Stimulated activated memory B cell treated with anti-CD40 and anti-IgM and Interleukin-4, amounts not matched to agents 10 μg/mL and 1 μg/mL and 100 μg/mL, for 72 hours (primary cell): ENCODE data around the gene STIM1.

Experiments used
- ATAC-seq: fragments of 150-1000 bp; cut with Tn5 transposase; 2 replicates; pipeline ENCODE4 v1.10.0; 2021
- H3K27ac Mint-ChIP-seq: one replicate; pipeline ENCODE4 v1.8.0; 2022; ENCODE audit warnings: mild to moderate bottlenecking, mixed read lengths
- H3K27me3 Mint-ChIP-seq: one replicate; pipeline ENCODE4 v1.8.0; 2022; ENCODE audit warnings: mixed read lengths
- H3K36me3 Mint-ChIP-seq: one replicate; pipeline ENCODE4 v1.8.0; 2022; ENCODE audit warnings: mixed read lengths
- H3K4me1 Mint-ChIP-seq: one replicate; pipeline ENCODE4 v1.8.0; 2022; ENCODE audit warnings: mixed read lengths
- H3K4me3 Mint-ChIP-seq: one replicate; pipeline ENCODE4 v1.8.0; 2022; ENCODE audit warnings: mild to moderate bottlenecking, moderate library complexity, mixed read lengths
- H3K9me3 Mint-ChIP-seq: one replicate; pipeline ENCODE4 v1.8.0; 2022; ENCODE audit warnings: mixed read lengths

The STIM1 gene

DNA sequence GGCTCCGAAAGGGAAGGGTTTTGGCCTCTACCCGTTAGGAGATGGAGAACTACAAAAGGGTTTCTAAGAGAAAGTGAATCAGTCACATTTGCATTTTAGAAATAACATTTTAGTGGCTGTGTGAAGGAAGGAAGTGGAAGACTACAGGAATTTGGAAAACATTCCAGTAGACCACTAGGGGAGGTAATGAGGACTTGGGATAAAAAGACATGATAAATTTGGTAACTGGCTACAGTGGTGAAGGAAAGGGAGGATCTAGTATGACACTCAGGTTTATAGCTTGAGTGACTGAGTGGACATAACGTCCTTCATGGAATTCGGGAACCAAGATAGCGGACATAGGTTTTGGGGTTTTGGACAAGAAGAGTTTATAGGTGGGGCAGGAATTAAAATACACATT is 232.1 kb downstream of the STIM1 start:
- no peak overlapping the region for H3K4me3 Mint-ChIP-seq
- ATAC-seq = no peak

DNA sequence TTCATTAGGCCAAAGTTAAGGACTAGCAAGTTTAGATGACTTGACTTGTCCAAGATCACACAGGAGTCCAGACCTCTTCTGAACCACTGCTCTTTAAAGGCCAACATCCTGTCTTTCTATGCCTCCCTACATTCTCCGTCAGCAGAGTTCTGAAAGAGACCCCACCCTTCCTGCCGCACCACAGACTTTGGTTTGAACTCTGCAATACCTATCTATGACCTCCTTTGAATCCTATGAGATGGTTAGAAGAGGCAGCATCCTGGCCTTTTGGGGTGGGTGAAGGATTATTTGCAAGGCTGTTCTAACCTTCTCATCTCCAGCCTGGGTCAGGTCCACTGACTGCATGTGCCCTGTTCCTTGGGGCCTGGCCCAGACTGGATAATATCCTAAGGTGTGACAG is 234.8 kb downstream of the STIM1 start:
- ATAC-seq = no peak
- no peak overlapping the region for H3K27ac Mint-ChIP-seq
- no peaks in the 10 kb centered on the region for H3K27me3 Mint-ChIP-seq
- H3K9me3 Mint-ChIP-seq = no peaks in the 10 kb centered on the region
- H3K4me1 Mint-ChIP-seq = peaks cover 22% of the 10 kb centered on the region
- H3K36me3 Mint-ChIP-seq = peaks cover 41% of the 10 kb centered on the region
- H3K4me3 Mint-ChIP-seq = no peak overlapping the region

More for the DNA sequence above, 232.1 kb downstream of the STIM1 start:
- Mint-ChIP-seq H3K9me3 (no peaks in the 10 kb centered on the region), H3K27me3 (no peaks in the 10 kb centered on the region), H3K27ac (no peak overlapping the region), H3K36me3 (peaks cover 66% of the 10 kb centered on the region), H3K4me1 (peaks cover 17% of the 10 kb centered on the region)

DNA sequence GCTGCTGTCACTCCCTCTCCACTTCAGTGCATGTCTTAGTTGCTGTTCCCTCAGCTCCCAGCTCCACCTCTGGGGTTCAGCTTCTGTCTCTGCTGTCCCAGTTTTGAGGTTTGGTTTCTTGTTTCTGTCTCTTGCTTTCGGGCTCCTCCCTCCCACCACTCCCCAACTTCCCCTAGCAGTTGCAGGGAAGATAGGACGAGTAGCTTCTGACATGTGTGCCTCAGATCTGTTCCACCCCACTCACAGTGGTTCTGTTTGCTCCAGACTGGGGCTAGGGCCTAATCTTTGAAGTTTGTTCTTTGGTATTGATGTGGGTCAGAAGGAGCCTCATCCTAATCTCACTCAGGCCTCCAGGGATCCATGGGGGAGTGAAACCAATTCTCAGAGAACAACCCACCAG is 236.6 kb downstream of the STIM1 start:
- H3K36me3 Mint-ChIP-seq = peaks cover 29% of the 10 kb centered on the region
- H3K9me3 Mint-ChIP-seq = no peaks in the 10 kb centered on the region
- H3K4me1 Mint-ChIP-seq = peaks cover 27% of the 10 kb centered on the region
- ATAC-seq = no peak
- H3K27me3 Mint-ChIP-seq = no peaks in the 10 kb centered on the region
- H3K27ac Mint-ChIP-seq = peak overlapping the region; percentile 33
- H3K4me3 Mint-ChIP-seq = no peak overlapping the region

DNA sequence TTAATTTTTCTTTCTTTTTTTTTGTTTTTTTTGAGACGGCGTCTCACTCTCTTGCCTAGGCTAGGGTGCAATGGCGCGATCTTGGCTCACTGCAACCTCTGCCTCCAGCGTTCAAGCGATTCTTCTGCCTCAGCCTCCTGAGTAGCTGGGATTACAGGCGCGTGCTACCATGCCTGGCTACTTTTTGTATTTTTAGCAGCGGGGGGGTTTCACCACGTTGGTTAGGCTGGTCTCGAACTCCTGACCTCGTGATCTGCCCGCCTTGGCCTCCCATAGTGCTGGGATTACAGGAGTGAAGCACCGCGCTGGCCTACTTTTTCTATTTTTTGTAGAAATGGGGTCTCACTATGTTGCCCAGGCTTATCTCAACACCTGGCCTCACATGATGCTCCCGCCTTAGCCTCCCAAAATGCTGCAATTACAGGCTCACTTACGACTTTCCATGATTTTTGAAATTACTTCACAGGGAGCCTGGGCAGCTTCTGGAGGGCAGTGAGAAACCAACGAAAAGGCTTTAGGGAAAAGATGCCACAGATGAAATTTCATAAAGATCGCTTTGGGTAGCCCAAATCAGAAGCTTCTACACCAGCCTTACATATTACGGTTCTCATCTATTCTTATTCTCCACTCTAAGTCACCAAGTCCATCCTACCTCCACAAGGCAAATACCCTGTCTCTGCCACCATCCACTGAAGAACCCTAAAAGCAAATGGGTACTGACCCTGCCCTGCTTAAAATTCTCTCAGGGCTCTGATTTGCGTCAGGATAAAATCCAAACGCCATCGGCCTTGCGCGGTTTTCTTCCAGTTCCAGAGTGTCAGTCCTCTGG is 238.3 kb downstream of the STIM1 start:
- peaks cover 27% of the 10 kb centered on the region for H3K4me1 Mint-ChIP-seq
- peak overlapping the region; percentile 94 for H3K4me3 Mint-ChIP-seq
- no peaks in the 10 kb centered on the region for H3K27me3 Mint-ChIP-seq
- H3K36me3 Mint-ChIP-seq = peaks cover 21% of the 10 kb centered on the region
- no peaks in the 10 kb centered on the region for H3K9me3 Mint-ChIP-seq
- peak; percentile 1 for ATAC-seq
- peak overlapping the region; percentile 99 for H3K27ac Mint-ChIP-seq

DNA sequence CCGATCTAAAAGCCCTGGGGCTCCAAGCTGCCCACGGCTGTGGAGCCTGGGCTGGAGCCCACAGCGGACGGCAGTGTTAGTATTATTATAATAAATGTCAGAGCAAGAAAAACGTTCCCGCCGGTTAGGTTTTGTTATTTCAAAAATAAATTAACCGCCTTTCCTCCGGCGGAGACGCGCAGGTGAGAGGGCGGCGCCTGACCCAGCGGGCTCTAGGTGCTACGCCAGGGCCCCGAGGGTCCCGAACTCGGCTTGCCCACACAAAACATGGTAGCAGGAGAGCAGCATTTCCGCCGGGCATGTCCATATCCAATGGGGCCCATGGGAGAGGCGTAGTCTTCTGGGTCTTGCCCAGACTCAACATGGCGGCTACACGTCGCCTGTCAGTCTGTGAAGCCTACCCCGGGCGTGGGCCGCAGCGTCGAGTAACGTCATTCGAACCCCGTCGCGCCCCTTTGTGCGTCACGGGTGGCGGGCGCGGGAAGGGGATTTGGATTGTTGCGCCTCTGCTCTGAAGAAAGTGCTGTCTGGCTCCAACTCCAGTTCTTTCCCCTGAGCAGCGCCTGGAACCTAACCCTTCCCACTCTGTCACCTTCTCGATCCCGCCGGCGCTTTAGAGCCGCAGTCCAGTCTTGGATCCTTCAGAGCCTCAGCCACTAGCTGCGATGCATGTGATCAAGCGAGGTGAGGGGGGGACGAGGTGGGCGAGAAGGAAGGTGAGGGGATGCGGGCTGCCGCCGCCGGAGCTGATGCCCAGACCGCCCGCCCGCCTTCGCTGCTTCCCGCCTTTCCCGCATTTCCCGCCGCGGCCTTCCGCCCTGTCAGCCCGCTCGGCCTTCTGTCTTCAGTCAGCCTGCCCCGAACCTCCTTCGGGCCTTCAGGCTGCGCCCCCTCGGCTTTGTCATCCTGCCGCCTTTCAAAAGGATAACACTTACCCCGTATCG is 239.2 kb downstream of the STIM1 start, which contains the start of gene RRM1:
Gene RRM1, plus strand, starts transcription at position 452 of the 944 bp plus-strand sequence. Its CDS starts 214 bp downstream, at position 666.
- Mint-ChIP-seq H3K36me3 (peaks cover 27% of the 10 kb centered on the region), H3K27ac (peak within 1 kb of the TSS; percentile 99), H3K4me1 (peaks cover 33% of the 10 kb centered on the region), H3K27me3 (no peaks in the 10 kb centered on the region), H3K4me3 (peak within 1 kb of the TSS; percentile 94), H3K9me3 (no peaks in the 10 kb centered on the region)
- peak; percentile 99 for ATAC-seq

DNA sequence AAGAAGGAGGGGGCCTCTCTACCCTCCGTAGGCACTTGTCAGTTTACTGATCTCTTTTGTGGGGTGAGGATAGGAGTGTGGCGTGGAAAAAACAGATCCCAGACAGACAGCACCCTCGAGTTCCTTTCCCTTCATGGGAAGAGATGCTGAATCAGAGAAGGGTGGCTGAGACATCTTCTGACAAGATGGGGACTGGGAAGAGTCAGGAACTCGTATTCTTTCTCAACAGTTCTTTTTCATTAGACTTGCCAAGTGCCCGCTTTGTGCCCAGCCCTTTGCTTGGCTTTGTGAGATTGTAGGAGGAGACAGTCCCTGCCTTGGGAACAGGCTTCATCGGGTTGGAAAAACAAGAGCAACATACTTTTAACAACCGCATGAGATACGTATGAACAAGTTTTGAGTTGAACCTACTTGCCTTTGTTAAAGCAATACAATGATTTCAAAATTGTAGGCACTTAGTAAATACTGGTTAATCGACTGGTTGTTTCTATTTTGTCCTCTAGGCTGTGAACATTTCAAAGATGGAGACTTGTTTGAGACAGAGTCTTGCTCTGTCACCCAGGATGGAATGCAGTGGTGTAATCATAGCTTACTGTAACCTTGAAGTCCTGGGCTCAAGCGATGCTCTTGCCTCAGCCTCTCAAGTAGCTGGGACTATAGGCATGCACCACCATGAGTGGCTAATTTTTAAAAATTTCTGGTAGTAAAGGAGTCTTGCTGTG is 240.2 kb downstream of the STIM1 start:
- Mint-ChIP-seq H3K4me1 (peaks cover 32% of the 10 kb centered on the region), H3K4me3 (peak overlapping the region; percentile 94), H3K27me3 (no peaks in the 10 kb centered on the region), H3K9me3 (no peaks in the 10 kb centered on the region), H3K27ac (peak overlapping the region; percentile 99), H3K36me3 (peaks cover 23% of the 10 kb centered on the region)
- no peak for ATAC-seq

DNA sequence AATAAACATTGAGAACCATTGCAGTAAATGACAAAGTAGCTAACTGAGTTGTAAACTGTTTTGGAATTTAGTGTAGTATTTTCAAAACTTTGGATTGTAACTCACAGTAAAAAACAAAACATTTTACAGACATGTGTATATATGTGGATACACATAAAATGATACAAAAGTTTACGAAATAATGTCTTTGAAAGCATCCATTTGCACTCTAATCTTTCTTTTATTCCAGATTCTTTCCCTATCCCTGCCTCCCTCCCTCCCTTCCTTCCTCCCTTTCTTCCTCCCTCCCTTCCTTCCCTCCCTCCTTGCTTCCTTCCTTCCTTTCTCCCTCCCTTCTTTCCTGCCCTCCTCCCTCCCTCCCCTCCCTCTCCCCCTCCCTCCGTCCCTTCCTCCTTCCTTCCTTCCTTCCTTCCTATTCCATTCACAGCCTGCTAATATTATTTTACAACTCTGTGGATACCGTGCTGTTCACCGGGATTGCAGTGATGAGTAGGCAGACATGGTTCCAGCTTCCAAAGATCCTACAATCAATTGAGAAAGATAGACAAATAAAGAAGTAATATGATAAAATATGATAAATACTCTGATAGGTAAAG is 242.7 kb downstream of the STIM1 start:
- H3K27ac Mint-ChIP-seq = no peak overlapping the region
- H3K36me3 Mint-ChIP-seq = peaks cover 28% of the 10 kb centered on the region
- no peaks in the 10 kb centered on the region for H3K27me3 Mint-ChIP-seq
- peaks cover 36% of the 10 kb centered on the region for H3K4me1 Mint-ChIP-seq
- ATAC-seq = no peak
- no peaks in the 10 kb centered on the region for H3K9me3 Mint-ChIP-seq
- no peak overlapping the region for H3K4me3 Mint-ChIP-seq

DNA sequence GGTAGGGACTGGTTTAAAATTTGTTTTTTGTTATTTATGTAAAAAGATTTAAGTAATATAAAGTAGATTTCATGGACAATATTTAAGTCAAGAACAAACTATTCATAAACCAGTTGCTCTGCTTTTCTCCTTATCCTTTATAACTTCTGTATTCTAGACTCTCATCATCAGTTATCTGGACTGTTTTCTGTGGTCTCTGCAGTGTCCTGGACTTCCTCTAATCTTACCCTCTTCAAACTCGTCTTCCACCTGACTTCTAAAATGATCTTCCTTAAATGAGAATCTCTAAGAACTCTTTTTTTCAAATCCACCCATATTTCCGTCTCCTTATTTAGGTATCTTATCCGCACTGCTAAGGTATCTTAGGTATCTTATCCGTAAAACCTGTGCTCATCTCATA is 247.2 kb downstream of the STIM1 start:
- Mint-ChIP-seq H3K4me1 (peaks cover 16% of the 10 kb centered on the region), H3K27ac (no peak overlapping the region), H3K36me3 (peaks cover 36% of the 10 kb centered on the region)

DNA sequence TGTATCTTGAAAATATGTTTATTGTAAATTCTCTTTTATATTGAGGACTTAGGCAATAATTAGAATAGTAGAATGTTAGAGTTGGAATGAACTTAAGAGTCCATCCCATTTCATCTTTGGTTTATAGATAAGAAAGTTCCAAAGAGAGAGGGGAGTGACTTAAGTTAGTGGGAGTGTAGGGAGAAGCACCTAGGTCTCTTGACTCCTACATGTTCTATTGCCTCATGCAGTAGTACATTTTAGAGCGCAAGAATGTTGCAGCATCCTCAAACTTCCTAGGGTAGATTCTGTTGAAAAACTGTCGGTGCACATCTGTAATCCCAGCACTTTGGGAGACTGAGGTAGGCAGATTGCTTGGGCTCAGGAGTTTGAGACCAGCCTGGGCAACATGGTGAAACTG is 247.8 kb downstream of the STIM1 start:
- ATAC-seq = no peak
- Mint-ChIP-seq H3K4me3 (no peak overlapping the region), H3K27ac (no peak overlapping the region), H3K27me3 (no peaks in the 10 kb centered on the region), H3K4me1 (peaks cover 16% of the 10 kb centered on the region), H3K9me3 (no peaks in the 10 kb centered on the region), H3K36me3 (peaks cover 39% of the 10 kb centered on the region)

More for the DNA sequence above, 247.2 kb downstream of the STIM1 start:
- Mint-ChIP-seq H3K27me3 (no peaks in the 10 kb centered on the region), H3K4me3 (no peak overlapping the region), H3K9me3 (no peaks in the 10 kb centered on the region)
- no peak for ATAC-seq

DNA sequence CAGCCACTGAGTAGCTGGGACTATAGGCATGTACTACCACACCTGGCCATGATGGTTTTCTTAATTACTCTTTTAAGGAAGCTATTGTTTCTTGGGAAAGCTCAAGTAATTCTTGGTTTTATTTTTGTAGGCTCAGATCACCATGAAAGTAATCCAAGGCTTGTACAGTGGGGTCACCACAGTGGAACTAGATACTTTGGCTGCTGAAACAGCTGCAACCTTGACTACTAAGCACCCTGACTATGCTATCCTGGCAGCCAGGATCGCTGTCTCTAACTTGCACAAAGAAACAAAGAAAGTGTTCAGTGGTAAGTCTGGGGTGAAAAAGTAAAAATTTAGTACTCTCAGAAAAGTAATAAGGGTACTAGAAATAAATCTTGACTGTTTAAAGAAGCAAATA is 250.5 kb downstream of the STIM1 start:
- Mint-ChIP-seq H3K36me3 (peaks cover 35% of the 10 kb centered on the region), H3K9me3 (no peaks in the 10 kb centered on the region), H3K27me3 (no peaks in the 10 kb centered on the region), H3K27ac (no peak overlapping the region), H3K4me1 (peaks cover under 1% of the 10 kb centered on the region), H3K4me3 (no peak overlapping the region)
- ATAC-seq = no peak

DNA sequence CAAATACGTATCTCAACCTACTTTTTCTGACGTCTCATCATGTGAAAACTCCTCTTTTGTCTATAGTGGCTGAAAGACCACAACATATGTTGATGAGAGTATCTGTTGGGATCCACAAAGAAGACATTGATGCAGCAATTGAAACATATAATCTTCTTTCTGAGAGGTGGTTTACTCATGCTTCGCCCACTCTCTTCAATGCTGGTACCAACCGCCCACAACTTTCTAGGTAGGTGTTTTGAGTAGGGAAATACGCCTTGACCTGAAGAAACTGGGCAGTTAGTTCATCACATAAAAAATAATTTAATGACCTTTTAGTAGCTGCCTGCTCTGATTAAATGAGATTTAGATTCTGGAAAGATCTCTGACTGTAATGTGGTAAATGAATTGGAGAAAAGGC is 256.4 kb downstream of the STIM1 start:
- no peak overlapping the region for H3K4me3 Mint-ChIP-seq
- H3K9me3 Mint-ChIP-seq = no peaks in the 10 kb centered on the region
- ATAC-seq = no peak
- H3K36me3 Mint-ChIP-seq = peaks cover 60% of the 10 kb centered on the region
- H3K27ac Mint-ChIP-seq = no peak overlapping the region
- H3K27me3 Mint-ChIP-seq = no peaks in the 10 kb centered on the region
- H3K4me1 Mint-ChIP-seq = no peaks in the 10 kb centered on the region

DNA sequence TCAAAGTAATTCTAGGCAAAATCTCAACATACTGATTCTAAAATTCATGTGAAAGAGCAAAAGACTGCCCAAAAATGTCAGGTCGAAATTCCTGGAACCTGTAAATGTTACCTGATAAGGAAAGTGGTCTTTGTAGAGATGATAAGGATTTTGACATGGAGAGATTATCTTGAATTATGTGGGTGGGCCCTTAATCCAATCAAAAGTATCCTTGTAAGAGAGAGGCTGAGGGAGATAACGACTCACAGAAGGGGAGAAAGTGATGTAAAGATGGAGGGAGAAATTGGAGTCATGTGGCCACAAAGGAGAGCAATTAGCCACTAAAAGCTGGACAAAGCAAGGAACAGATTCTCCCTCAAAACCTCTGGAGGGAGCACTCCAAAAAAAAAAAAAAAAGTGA is 259.7 kb downstream of the STIM1 start:
- Mint-ChIP-seq H3K9me3 (no peaks in the 10 kb centered on the region), H3K36me3 (peaks cover 72% of the 10 kb centered on the region), H3K27ac (no peak overlapping the region), H3K27me3 (no peaks in the 10 kb centered on the region), H3K4me1 (no peaks in the 10 kb centered on the region), H3K4me3 (no peak overlapping the region)
- ATAC-seq = no peak

DNA sequence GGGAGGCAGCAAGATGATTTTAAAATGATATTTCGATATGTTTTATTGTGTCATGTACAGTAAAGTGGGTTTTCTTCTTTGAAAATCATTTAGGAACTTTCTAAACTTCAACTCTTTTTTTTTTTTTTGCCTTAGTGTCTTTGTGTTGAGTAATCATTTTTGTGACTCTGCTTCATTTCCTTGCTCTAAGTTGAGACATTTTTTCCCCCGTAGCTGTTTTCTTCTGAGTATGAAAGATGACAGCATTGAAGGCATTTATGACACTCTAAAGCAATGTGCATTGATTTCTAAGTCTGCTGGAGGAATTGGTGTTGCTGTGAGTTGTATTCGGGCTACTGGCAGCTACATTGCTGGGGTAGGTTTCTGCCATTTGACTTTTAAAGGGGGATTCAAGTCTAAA is 262.6 kb downstream of the STIM1 start:
- no peaks in the 10 kb centered on the region for H3K4me1 Mint-ChIP-seq
- H3K4me3 Mint-ChIP-seq = no peak overlapping the region
- no peaks in the 10 kb centered on the region for H3K27me3 Mint-ChIP-seq
- no peak for ATAC-seq
- peaks cover 81% of the 10 kb centered on the region for H3K36me3 Mint-ChIP-seq
- no peak overlapping the region for H3K27ac Mint-ChIP-seq
- H3K9me3 Mint-ChIP-seq = no peaks in the 10 kb centered on the region

DNA sequence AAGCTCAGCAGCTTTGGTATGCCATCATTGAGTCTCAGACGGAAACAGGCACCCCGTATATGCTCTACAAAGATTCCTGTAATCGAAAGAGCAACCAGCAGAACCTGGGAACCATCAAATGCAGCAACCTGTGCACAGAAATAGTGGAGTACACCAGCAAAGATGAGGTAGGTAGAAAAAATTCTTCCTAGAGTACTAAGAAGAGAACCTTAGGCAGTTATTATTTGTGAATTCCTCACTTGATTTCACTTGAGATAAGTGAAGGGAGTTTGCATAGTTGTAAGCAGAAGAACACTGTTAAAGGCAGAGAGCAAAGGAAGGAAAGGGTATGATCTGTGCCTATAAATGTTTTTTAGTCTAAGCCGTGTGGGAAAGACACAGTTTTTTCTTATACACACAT is 267.8 kb downstream of the STIM1 start:
- H3K9me3 Mint-ChIP-seq = no peaks in the 10 kb centered on the region
- H3K27ac Mint-ChIP-seq = no peak overlapping the region
- H3K4me3 Mint-ChIP-seq = no peak overlapping the region
- H3K36me3 Mint-ChIP-seq = peaks cover 91% of the 10 kb centered on the region
- no peak for ATAC-seq
- no peaks in the 10 kb centered on the region for H3K27me3 Mint-ChIP-seq
- no peaks in the 10 kb centered on the region for H3K4me1 Mint-ChIP-seq

DNA sequence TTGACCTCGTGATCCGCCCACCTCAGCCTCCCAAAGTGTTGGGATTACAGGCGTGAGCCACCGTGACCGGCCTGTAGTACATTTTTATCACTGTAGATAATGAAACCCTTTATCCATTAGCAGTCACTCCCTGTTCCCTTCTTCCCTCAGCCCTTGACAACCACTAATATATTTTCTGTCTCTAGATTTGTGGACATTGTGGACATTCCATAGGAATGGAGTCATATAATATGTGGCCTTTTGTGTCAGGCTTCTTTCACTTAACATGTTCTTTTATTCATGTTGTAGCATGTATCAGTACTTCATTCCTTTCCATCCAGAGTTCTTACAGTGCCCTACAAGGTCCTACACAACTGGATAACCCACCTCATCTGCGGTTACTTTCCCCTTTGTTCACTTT is 269.7 kb downstream of the STIM1 start:
- Mint-ChIP-seq H3K36me3 (peaks cover 83% of the 10 kb centered on the region), H3K4me1 (no peaks in the 10 kb centered on the region), H3K4me3 (no peak overlapping the region), H3K27me3 (no peaks in the 10 kb centered on the region), H3K27ac (no peak overlapping the region), H3K9me3 (no peaks in the 10 kb centered on the region)
- no peak for ATAC-seq
